Loucy (cell line): ENCODE measurements around the gene GSAP.

ENCODE experiments used
- H2AFZ ChIP-seq: fragments of 200-600 bp; sonication (generic); 2 replicates; pipeline ENCODE4 v1.6.0; 2016; ENCODE audit warnings: antibody characterized with exemption, mild to moderate bottlenecking, low read length, moderate library complexity
- H3F3A ChIP-seq: fragments of 200-600 bp; 2 replicates; pipeline ENCODE4 v1.6.0; 2016; ENCODE audit warnings: antibody characterized with exemption, low read depth, mild to moderate bottlenecking
- H3K27me3 ChIP-seq: fragments of 200-600 bp; sonication (generic); 2 replicates; pipeline ENCODE4 v1.6.1; 2014; ENCODE audit warnings: low read length, mild to moderate bottlenecking; ENCODE audit not compliant: insufficient read depth, poor library complexity, severe bottlenecking
- H3K36me3 ChIP-seq: fragments of 200-600 bp; sonication (generic); 2 replicates; pipeline ENCODE4 v1.6.1; 2016; ENCODE audit warnings: low read length; ENCODE audit not compliant: insufficient read depth
- H3K4me1 ChIP-seq: fragments of 200-600 bp; sonication (generic); 2 replicates; pipeline ENCODE4 v1.5.1; 2014; ENCODE audit warnings: low read length, mild to moderate bottlenecking; ENCODE audit not compliant: insufficient read depth, poor library complexity, severe bottlenecking
- H3K4me2 ChIP-seq: fragments of 200-600 bp; sonication (generic); 2 replicates; pipeline ENCODE4 v1.6.0; 2014; ENCODE audit warnings: antibody characterized with exemption, low read length, low read depth, mild to moderate bottlenecking; ENCODE audit not compliant: poor library complexity, severe bottlenecking
- H3K4me3 ChIP-seq: fragments of 200-600 bp; sonication (generic); 2 replicates; pipeline ENCODE4 v1.5.1; 2014; ENCODE audit warnings: low read length, mild to moderate bottlenecking, mixed read lengths; ENCODE audit not compliant: poor library complexity, severe bottlenecking
- H3K79me2 ChIP-seq: fragments of 200-600 bp; sonication (generic); 2 replicates; pipeline ENCODE4 v1.6.1; 2014; ENCODE audit warnings: low read length; ENCODE audit not compliant: insufficient read depth
- H3K9ac ChIP-seq: fragments of 200-600 bp; sonication (generic); 2 replicates; pipeline ENCODE4 v1.6.0; 2014; ENCODE audit warnings: mild to moderate bottlenecking, low read depth, low read length, moderate library complexity; ENCODE audit not compliant: poor library complexity, severe bottlenecking
- H3K9me2 ChIP-seq: fragments of 200-600 bp; sonication (generic); replicated peaks from 2 replicates; pipeline ENCODE4 v1.6.1; 2016; ENCODE audit warnings: low read depth, low read length, mixed read lengths
- H3K9me3 ChIP-seq: fragments of 200-600 bp; sonication (generic); 2 replicates; pipeline ENCODE4 v1.6.1; 2014; ENCODE audit warnings: mild to moderate bottlenecking, antibody characterized with exemption, low read length, low read depth; ENCODE audit not compliant: insufficient read depth
- H4K20me1 ChIP-seq: fragments of 200-600 bp; sonication (generic); 2 replicates; pipeline ENCODE4 v1.6.0; 2014; ENCODE audit warnings: antibody characterized with exemption, low read length, mild to moderate bottlenecking; ENCODE audit not compliant: insufficient read depth, poor library complexity, severe bottlenecking
- CTCF ChIP-seq: fragments of 200-600 bp; sonication (generic); conservative IDR thresholded peaks from 2 replicates; pipeline ENCODE4 v1.5.1; 2014; ENCODE audit warnings: mild to moderate bottlenecking, antibody characterized with exemption, low read length
- EZH2phosphoT487 ChIP-seq: fragments of 200-600 bp; IDR thresholded peaks from 2 replicates; pipeline ENCODE4 v1.6.1; 2018; ENCODE audit warnings: antibody characterized with exemption, mild to moderate bottlenecking, moderate library complexity, borderline replicate concordance

GSAP gene

GRCh38 chr7:77290425-77290824 lies 125.7 kb downstream of the GSAP start:
- no peak overlapping the region for H3K4me3 ChIP-seq
- H4K20me1 ChIP-seq = no peaks in the 10 kb centered on the region
- H3K4me2 ChIP-seq = no peak overlapping the region
- H3K9me2 ChIP-seq = no peaks in the 10 kb centered on the region
- H3K9ac ChIP-seq = no peak overlapping the region
- no peaks in the 10 kb centered on the region for H3K36me3 ChIP-seq
- H3K9me3 ChIP-seq = no peaks in the 10 kb centered on the region
- no peak overlapping the region for H2AFZ ChIP-seq
- no peak for TF ChIP-seq CTCF
- no peak for TF ChIP-seq EZH2phosphoT487
- H3K4me1 ChIP-seq = no peaks in the 10 kb centered on the region
- H3K79me2 ChIP-seq = no peaks in the 10 kb centered on the region
- H3F3A ChIP-seq = no peaks in the 10 kb centered on the region
- H3K27me3 ChIP-seq = no peaks in the 10 kb centered on the region

GRCh38 chr7:77289387-77289786 lies 126.8 kb downstream of the GSAP start:
- TF ChIP-seq CTCF (no peak), EZH2phosphoT487 (no peak)
- Histone ChIP-seq H3K9me2 (no peaks in the 10 kb centered on the region), H3K4me1 (no peaks in the 10 kb centered on the region), H3K9ac (no peak overlapping the region), H3F3A (no peaks in the 10 kb centered on the region), H3K79me2 (no peaks in the 10 kb centered on the region), H4K20me1 (no peaks in the 10 kb centered on the region), H3K9me3 (no peaks in the 10 kb centered on the region), H3K36me3 (no peaks in the 10 kb centered on the region), H3K27me3 (no peaks in the 10 kb centered on the region), H3K4me2 (no peak overlapping the region), H2AFZ (no peak overlapping the region), H3K4me3 (no peak overlapping the region)

GRCh38 chr7:77288676-77289320 lies 127.4 kb downstream of the GSAP start:
- Histone ChIP-seq H3K27me3 (no peaks in the 10 kb centered on the region), H3K4me3 (no peak overlapping the region), H3K4me2 (no peak overlapping the region), H3K9me3 (no peaks in the 10 kb centered on the region), H3K79me2 (no peaks in the 10 kb centered on the region), H3K9me2 (no peaks in the 10 kb centered on the region), H3K9ac (no peak overlapping the region), H2AFZ (no peak overlapping the region), H4K20me1 (no peaks in the 10 kb centered on the region), H3K4me1 (no peaks in the 10 kb centered on the region), H3F3A (no peaks in the 10 kb centered on the region), H3K36me3 (no peaks in the 10 kb centered on the region)
- TF ChIP-seq EZH2phosphoT487 (no peak), CTCF (no peak)
